Psoas muscle (tissue), 8 donors: ENCODE results near the gene PELI3. TPM values are rescaled to one million over a fixed set of nuclear protein-coding genes. Genes with fewer than 3 reads are reported as not detected.

Experiments used
- ATAC-seq, 4 donors: fragments of 200-7000 bp; cut with Tn5 transposase; one replicate each; pipeline ENCODE4 v1.9.1; 2020; ENCODE audit warnings: moderate library complexity in 3 of 4, mild to moderate bottlenecking in 2 of 4
- DNase-seq, 2 donors: peaks; one replicate each; pipeline ENCODE4 v3.0.0-alpha.2; 2020
- H3K27ac ChIP-seq: fragments of 200-600 bp; one replicate; pipeline ENCODE4 v1.8.0; 2022
- H3K27me3 ChIP-seq, 3 donors: fragments of 200-600 bp in 1 of 3; one replicate each; pipeline versions ENCODE4 v1.6.1 to v1.8.0; 2013 to 2022; ENCODE audit warnings: low read length in 2 of 3, mild to moderate bottlenecking in 2 of 3, moderate library complexity in 1 of 3; ENCODE audit not compliant: insufficient read depth in 3 of 3
- H3K36me3 ChIP-seq, 2 donors: fragments of 200-600 bp in 1 of 2; one replicate each; pipeline versions ENCODE4 v1.6.1 to v1.8.0; 2013 to 2022; ENCODE audit warnings: low read depth in 1 of 2, mild to moderate bottlenecking in 1 of 2, moderate library complexity in 1 of 2; ENCODE audit not compliant: insufficient read depth in 1 of 2
- H3K4me1 ChIP-seq: fragments of 200-600 bp; one replicate; pipeline ENCODE4 v1.8.0; 2022
- H3K4me3 ChIP-seq: fragments of 200-600 bp; one replicate; pipeline ENCODE4 v1.8.0; 2022; ENCODE audit warnings: mild to moderate bottlenecking
- H3K9me3 ChIP-seq: fragments of 200-600 bp; one replicate; pipeline ENCODE4 v1.8.0; 2022
- CTCF ChIP-seq: fragments of 200-600 bp; IDR thresholded peaks from one replicate; pipeline ENCODE4 v1.8.0; 2022; ENCODE audit warnings: antibody characterized with exemption
- WGBS, 3 donors: extraction: QIAGEN DNeasy Blood & Tissue Kit; methylation state at CpG; one replicate each; pipeline versions ENCODE4 v1.1.6 to v1.1.7; 2013; 5-methylcytosine and 5-hydroxymethylcytosine counted together
- intact Hi-C, 2 donors: fragments of 100-400 bp; cut with DNase I; formaldehyde crosslinking; loops; one replicate each; pipeline versions ENCODE4 v1.11.0 to v1.14.2; 2022
- polyA plus RNA-seq, 3 donors: library from polyadenylated mRNA; stranded (reverse); fragments of 200-250 nt; gene quantifications; one replicate each; pipeline ENCODE4 v1.2.3, GENCODE V29; 2013
- total RNA-seq, 4 donors: library from RNA; stranded (reverse); fragmentation: NEBNext Ultra II Directional in 2 of 4; extraction: Animal tissue kit (Norgen Biotek cat#: 25700) in 2 of 4; gene quantifications; one replicate each; pipeline versions ENCODE4 v1.2.1 to v1.2.4, GENCODE V29; 2021 to 2023
- donor health status: healthy with polysubstance abuse.
- donor health status: DM: no; HTN: no; CAD: no; lungs with moderate emphysema.
- donor health status: Bipolar disorder and iron deficiency.
- donor health status: healthy.
- donor health status: DM: yes; HTN: yes; CAD: no.
- donor health status: DM: no; HTN: no; CAD: no.
- donor health status: DM: no; HTN: no; CAD: no.
- donor health status: DM: yes; HTN: yes; CAD: no.

Gene PELI3
- total and polyA plus RNA-seq, 7 donors, result 3.1 to 46.8 (median 13.3) TPM

- Histone ChIP-seq H3K4me1 (no peaks in the 10 kb centered on the region), H3K27ac (no peak overlapping the region), H3K4me3 (no peak overlapping the region), H3K27me3 (no peaks in the 10 kb centered on the region), H3K9me3 (no peaks in the 10 kb centered on the region), H3K36me3 (peaks cover 3 to 67% of the 10 kb centered on the region in 2 donors)
- peak in 1 of 2 donors; percentile 44 for DNase-seq
- no peak for TF ChIP-seq CTCF
- 87 to 91% (median 87%) methylated on average over 11 of the region's 11 CpGs for WGBS, 3 donors
- peak in 2 of 4 donors; percentile 4 to 21 for ATAC-seq
- intact Hi-C loops, result no loop called here
These were observed 56.9 kb downstream of the PELI3 start for GRCh38 chr11:66523611-66524010.

- Histone ChIP-seq H3K27ac (peak overlapping the region; percentile 51), H3K4me3 (no peak overlapping the region), H3K27me3 (no peaks in the 10 kb centered on the region), H3K36me3 (peaks cover 3 to 59% of the 10 kb centered on the region in 2 donors), H3K4me1 (no peaks in the 10 kb centered on the region), H3K9me3 (no peaks in the 10 kb centered on the region)
- ATAC-seq (peak; percentile 63 to 95 (median 93)), DNase-seq (peak in 1 of 2 donors; percentile 75)
- intact Hi-C loops, result no loop called here
- WGBS, 3 donors, result 36 to 63% (median 41%) methylated on average over 10 of the region's 10 CpGs
- TF ChIP-seq CTCF, result no peak
These were observed 57.8 kb downstream of the PELI3 start for GRCh38 chr11:66524304-66525040.

Other genes with a start within 250 kb of the PELI3 start
- 10 to 100 TPM; 39.3 to 62.5 (median 54.4) TPM for gene KLC2, start 209.2 kb upstream of the PELI3 start, total RNA-seq
- gene KLC2, start 209.2 kb upstream of the PELI3 start, polyA plus RNA-seq, result 100 to 1,000 TPM in 1 of 3 donors, 10 to 100 TPM in 2; 30.4 to 124 (median 41.5) TPM
- 100 to 1,000 TPM; 120 to 146 (median 129) TPM for gene RAB1B, start 198.3 kb upstream of the PELI3 start, total RNA-seq
- gene RAB1B, start 198.3 kb upstream of the PELI3 start, polyA plus RNA-seq, result 100 to 1,000 TPM; 121 to 163 (median 130) TPM
- gene CNIH2, start 188.7 kb upstream of the PELI3 start, total RNA-seq, result not detected
- under 1 TPM in 1 of 3 donors, not detected in 2; 0.05 TPM for gene CNIH2, start 188.7 kb upstream of the PELI3 start, polyA plus RNA-seq
- gene YIF1A, start 177.8 kb upstream of the PELI3 start, total RNA-seq, result 10 to 100 TPM; 70.1 to 90.4 (median 78.6) TPM
- 100 to 1,000 TPM in 1 of 3 donors, 10 to 100 TPM in 2; 87.4 to 161 (median 96.1) TPM for gene YIF1A, start 177.8 kb upstream of the PELI3 start, polyA plus RNA-seq
- not detected for gene TMEM151A, start 175.0 kb upstream of the PELI3 start, total RNA-seq
- gene TMEM151A, start 175.0 kb upstream of the PELI3 start, polyA plus RNA-seq, result under 1 TPM in 2 of 3 donors, not detected in 1; 0.04 to 0.05 TPM
- gene CD248, start 149.9 kb upstream of the PELI3 start, total RNA-seq, result 10 to 100 TPM in 1 of 4 donors, 1 to 10 TPM in 3; 7.3 to 10.7 (median 9.1) TPM
- 1 to 10 TPM; 2.9 to 8.9 (median 5.5) TPM for gene CD248, start 149.9 kb upstream of the PELI3 start, polyA plus RNA-seq
- 1 to 10 TPM; 3.9 to 6.9 (median 6.1) TPM for gene RIN1, start 130.5 kb upstream of the PELI3 start, total RNA-seq
- 10 to 100 TPM in 1 of 3 donors, 1 to 10 TPM in 2; 1.2 to 38.0 (median 2.0) TPM for gene RIN1, start 130.5 kb upstream of the PELI3 start, polyA plus RNA-seq
- gene BRMS1, start 121.8 kb upstream of the PELI3 start, total RNA-seq, result 10 to 100 TPM; 12.6 to 33.8 (median 19.9) TPM
- 100 to 1,000 TPM in 1 of 3 donors, 10 to 100 TPM in 2; 55.9 to 152 (median 91.3) TPM for gene BRMS1, start 121.8 kb upstream of the PELI3 start, polyA plus RNA-seq
- 10 to 100 TPM; 17.0 to 21.0 (median 18.4) TPM for gene B4GAT1, start 119.3 kb upstream of the PELI3 start, total RNA-seq
- gene B4GAT1, start 119.3 kb upstream of the PELI3 start, polyA plus RNA-seq, result 10 to 100 TPM; 12.6 to 50.3 (median 24.5) TPM
- 10 to 100 TPM; 14.9 to 94.1 (median 51.0) TPM for gene SLC29A2, start 95.1 kb upstream of the PELI3 start, total RNA-seq
- 10 to 100 TPM; 14.9 to 84.5 (median 69.5) TPM for gene SLC29A2, start 95.1 kb upstream of the PELI3 start, polyA plus RNA-seq
- not detected for gene NPAS4, start 45.9 kb upstream of the PELI3 start, total RNA-seq
- under 1 TPM in 1 of 3 donors, not detected in 2; 0.05 TPM for gene NPAS4, start 45.9 kb upstream of the PELI3 start, polyA plus RNA-seq
- 10 to 100 TPM; 37.0 to 57.4 (median 48.7) TPM for gene MRPL11, start 28.1 kb upstream of the PELI3 start, total RNA-seq
- gene MRPL11, start 28.1 kb upstream of the PELI3 start, polyA plus RNA-seq, result 10 to 100 TPM; 60.4 to 60.9 (median 60.7) TPM
- 10 to 100 TPM; 24.0 to 44.4 (median 29.8) TPM for gene DPP3, start 13.5 kb downstream of the PELI3 start, total RNA-seq
- 10 to 100 TPM; 30.7 to 58.7 (median 57.9) TPM for gene DPP3, start 13.5 kb downstream of the PELI3 start, polyA plus RNA-seq
- 10 to 100 TPM in 3 of 4 donors, 1 to 10 TPM in 1; 8.4 to 15.3 (median 12.1) TPM for gene BBS1, start 43.7 kb downstream of the PELI3 start, total RNA-seq
- gene BBS1, start 43.7 kb downstream of the PELI3 start, polyA plus RNA-seq, result 10 to 100 TPM in 1 of 3 donors, 1 to 10 TPM in 2; 4.4 to 13.8 (median 5.0) TPM
- 1 to 10 TPM; 3.9 to 6.5 (median 5.2) TPM for gene ZDHHC24, start 79.1 kb downstream of the PELI3 start, total RNA-seq
- gene ZDHHC24, start 79.1 kb downstream of the PELI3 start, polyA plus RNA-seq, result 1 to 10 TPM; 5.4 to 7.6 (median 5.5) TPM
- 100 to 1,000 TPM in 1 of 4 donors, 10 to 100 TPM in 2, 1 to 10 TPM in 1; 2.9 to 254 (median 78.4) TPM for gene ACTN3, start 80.0 kb downstream of the PELI3 start, total RNA-seq
- 100 to 1,000 TPM in 1 of 3 donors, 10 to 100 TPM in 1, 1 to 10 TPM in 1; 8.7 to 531 (median 15.1) TPM for gene ACTN3, start 80.0 kb downstream of the PELI3 start, polyA plus RNA-seq
- 10 to 100 TPM; 31.5 to 79.0 (median 50.3) TPM for gene CTSF, start 101.7 kb downstream of the PELI3 start, total RNA-seq
- gene CTSF, start 101.7 kb downstream of the PELI3 start, polyA plus RNA-seq, result 10 to 100 TPM; 16.5 to 33.0 (median 31.5) TPM
- under 1 TPM in 3 of 4 donors, not detected in 1; 0.36 to 0.46 (median 0.36) TPM for gene CCDC87, start 126.2 kb downstream of the PELI3 start, total RNA-seq
- 1 to 10 TPM in 1 of 3 donors, under 1 TPM in 2; 0.06 to 1.1 (median 0.20) TPM for gene CCDC87, start 126.2 kb downstream of the PELI3 start, polyA plus RNA-seq
- gene CCS, start 126.3 kb downstream of the PELI3 start, total RNA-seq, result 10 to 100 TPM; 10.5 to 17.0 (median 14.8) TPM
- gene CCS, start 126.3 kb downstream of the PELI3 start, polyA plus RNA-seq, result 10 to 100 TPM; 15.2 to 22.9 (median 15.7) TPM
- 10 to 100 TPM; 21.1 to 39.3 (median 34.0) TPM for gene RBM14, start 149.7 kb downstream of the PELI3 start, total RNA-seq
- gene RBM14, start 149.7 kb downstream of the PELI3 start, polyA plus RNA-seq, result 10 to 100 TPM; 15.0 to 22.6 (median 17.6) TPM
- 10 to 100 TPM; 54.5 to 80.8 (median 66.8) TPM for gene RBM4, start 171.8 kb downstream of the PELI3 start, total RNA-seq
- 10 to 100 TPM; 54.8 to 67.4 (median 57.9) TPM for gene RBM4, start 171.8 kb downstream of the PELI3 start, polyA plus RNA-seq
- gene RBM4B, start 211.0 kb downstream of the PELI3 start, total RNA-seq, result 10 to 100 TPM in 2 of 4 donors, 1 to 10 TPM in 2; 3.6 to 11.0 (median 8.2) TPM
- gene RBM4B, start 211.0 kb downstream of the PELI3 start, polyA plus RNA-seq, result 10 to 100 TPM in 1 of 3 donors, 1 to 10 TPM in 2; 8.9 to 12.8 (median 10.0) TPM